HG02798 (cell line): Measurements from ENCODE around the gene MPG.
A peak's percentile ranks its signal among the peaks of the same experiment; 100 is the strongest.

Experiments
- ATAC-seq: cut with Tn5 transposase; IDR thresholded peaks from one replicate; pipeline ENCODE4 v1.9.1; 2021; ENCODE audit warnings: mild to moderate bottlenecking; ENCODE audit not compliant: unreplicated experiment, poor library complexity

The MPG gene

DNA sequence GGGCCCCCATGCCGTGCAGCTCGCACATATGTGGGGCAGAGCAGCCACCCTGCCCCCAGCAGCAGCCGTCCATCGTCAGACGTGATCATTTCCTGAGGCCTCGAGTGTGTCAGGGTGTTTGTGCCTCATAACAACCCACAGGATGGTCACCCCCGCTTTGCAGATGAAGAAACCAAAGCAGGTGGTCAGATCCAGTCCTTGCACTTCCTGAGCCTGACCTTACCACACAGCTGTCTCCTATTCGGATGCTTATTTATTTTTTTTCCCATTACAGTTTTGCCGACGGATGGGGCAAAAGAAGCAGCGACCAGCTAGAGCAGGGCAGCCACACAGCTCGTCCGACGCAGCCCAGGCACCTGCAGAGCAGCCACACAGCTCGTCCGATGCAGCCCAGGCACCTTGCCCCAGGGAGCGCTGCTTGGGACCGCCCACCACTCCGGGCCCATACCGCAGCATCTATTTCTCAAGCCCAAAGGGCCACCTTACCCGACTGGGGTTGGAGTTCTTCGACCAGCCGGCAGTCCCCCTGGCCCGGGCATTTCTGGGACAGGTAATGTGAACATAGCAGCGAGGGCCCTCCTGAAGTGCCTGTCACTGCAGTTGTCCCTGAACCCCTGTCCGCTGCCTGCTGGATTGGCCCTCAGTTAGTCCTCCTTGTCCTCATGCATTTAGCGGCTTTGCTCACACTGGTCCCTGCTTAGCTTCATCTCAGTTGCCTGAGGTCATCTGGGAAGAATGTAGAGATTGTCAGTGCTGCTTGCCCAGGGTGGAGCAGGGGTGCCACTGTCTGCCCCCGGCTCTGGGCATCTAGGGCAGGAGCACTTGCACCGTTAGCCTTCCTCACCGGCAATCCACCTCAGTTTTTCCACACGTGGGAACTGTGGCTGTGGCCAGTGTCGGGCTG, 1.4 kb downstream of the MPG start:
- no peak for ATAC-seq

- ATAC-seq: no peak
These were observed 5.1 kb downstream of the MPG start for GRCh38 chr16:83060-83603.

GRCh38 chr16:83781-84615, 6.0 kb downstream of the MPG start:
- no peak for ATAC-seq

DNA sequence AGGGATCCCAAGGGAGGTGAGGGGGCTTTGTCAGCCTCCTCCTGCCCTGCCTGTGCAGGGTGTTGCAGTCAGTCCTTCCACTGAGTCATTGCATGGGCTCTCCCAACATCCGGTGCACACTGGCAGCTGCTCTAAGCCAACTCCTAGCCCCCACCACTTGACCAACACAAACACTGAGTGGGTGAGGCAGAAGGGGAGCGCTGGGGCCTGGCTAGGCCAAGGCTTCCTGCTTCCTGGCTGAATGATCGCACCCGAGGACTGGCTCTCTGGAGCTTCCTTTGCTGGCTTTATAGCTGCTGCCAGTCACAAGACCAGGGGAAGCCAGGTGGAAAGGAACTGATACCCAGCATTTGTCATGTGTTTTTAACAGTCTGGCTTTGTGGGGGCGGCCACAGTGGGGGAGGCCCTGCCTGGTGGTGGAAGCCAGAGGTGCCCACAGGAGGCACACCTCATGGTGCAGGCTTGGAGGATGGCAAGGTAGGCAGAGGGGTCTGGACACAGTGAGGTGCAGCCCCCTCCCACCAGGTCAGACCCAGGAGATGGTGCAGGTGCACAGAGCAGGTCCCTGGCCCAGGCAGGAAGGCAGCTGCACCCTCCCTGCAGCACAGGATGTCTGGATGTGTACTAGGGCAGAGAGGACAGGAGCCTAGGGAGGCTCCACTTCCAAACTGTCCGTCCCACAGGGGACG, 6.8 kb downstream of the MPG start:
- no peak for ATAC-seq

- ATAC-seq: no peak
These were observed 7.4 kb downstream of the MPG start for GRCh38 chr16:85407-85782.

DNA sequence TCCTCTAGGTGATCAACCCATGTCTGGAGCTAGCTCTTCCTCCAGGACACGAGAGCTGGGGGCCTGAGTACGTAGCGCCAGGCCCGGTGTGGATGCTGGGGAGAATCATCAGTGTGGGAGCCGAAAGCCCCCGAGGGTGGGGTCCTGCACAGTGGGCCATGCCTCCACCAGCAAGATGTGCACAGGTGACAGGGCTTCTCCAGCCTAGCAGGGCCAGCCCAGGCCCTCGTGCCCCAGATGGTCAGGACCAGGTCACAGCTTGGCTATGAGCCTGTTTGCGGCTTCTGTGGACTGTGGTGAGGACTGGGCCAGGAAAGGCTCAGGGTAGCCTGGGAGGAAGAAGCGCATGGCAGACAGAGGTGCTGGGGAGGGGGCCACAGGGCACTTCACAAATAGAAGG, 7.8 kb downstream of the MPG start:
- ATAC-seq: no peak

GRCh38 chr16:86483-86952, 8.5 kb downstream of the MPG start:
- ATAC-seq: no peak

DNA sequence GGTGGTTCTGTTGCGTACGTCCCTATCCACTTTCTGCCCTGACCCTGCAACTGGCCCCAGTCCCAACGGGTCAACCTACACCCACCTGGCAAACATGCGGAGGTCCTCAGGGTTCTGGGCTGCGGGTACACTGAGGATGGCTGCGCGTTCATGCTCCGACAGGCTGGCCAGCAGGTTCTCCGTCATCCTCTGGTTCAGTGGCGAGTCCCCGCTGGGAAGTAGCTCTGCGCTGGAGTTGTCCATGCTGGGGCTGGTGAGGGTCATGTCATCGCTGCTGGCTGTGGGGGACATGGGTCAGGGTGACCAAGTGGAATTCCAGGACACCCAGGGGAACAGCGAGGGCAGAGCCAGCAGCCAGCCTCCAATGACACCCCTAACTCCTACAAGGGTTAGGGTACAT, 10.6 kb downstream of the MPG start:
- ATAC-seq: no peak

- no peak for ATAC-seq
These were observed 11.6 kb downstream of the MPG start for GRCh38 chr16:89391-90302.

- no peak for ATAC-seq
These were observed 13.5 kb downstream of the MPG start for GRCh38 chr16:91484-91883.

- no peak for ATAC-seq
These were observed 14.7 kb downstream of the MPG start for GRCh38 chr16:92431-93339.

DNA sequence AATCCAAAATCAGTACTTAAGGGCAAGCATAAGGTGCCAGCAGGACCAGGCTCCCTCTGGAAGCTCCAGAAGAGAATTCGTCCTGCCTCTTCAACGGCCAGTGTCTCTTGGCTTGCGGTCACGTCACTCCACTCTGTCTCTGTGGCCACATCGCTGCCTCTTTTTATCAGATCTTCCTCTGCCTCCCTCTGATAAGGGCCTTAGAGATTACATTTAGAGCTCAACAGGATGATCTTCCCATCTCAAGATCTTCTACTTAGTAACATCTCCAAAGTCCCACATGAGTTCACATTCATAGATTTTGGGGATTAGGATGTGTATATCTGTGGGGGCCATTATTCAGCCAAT, 16.9 kb downstream of the MPG start:
- ATAC-seq: no peak

DNA sequence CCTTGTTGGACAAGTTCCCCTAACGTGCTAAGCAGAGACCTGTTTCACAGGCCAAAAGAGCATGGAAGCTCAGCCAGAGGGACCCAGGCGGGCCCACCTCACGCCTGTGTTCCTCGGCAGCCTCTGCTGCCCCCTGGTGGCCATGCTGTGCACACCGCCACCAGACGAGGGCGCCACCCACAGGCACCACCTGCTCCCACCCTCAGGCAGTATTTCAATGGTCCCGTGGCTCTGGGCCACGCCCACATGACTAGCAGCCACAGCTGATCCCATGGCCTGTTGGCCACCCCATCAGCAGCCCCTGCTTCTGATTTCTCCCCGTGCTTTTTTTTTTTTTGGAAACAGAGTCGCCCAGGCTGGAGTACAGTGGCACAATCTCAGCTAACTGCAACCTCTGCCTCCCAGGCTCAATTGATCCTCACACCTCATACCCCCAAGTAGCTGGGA, 18.9 kb downstream of the MPG start:
- peak; percentile 85 for ATAC-seq

DNA sequence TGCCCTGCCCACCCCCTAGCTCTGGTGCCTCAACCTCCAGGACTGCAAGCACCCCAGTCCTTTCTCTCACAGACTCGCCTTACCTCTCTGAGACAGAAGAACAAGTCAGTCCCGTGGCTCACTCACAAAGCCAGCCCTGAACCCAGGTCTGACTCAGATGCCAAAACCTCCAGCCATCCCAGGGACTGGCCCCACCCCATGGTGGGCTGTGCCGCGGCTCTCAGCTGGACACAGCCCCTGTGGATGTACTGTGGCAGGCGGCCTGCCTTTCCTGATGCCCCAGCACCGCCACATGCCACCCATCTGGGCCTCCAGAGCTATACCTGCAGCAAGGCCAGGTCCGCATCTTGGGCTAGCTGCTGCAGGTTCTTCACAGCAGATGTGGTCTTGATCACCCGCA, 19.8 kb downstream of the MPG start:
- ATAC-seq: no peak

GRCh38 chr16:100989-101388, 23.0 kb downstream of the MPG start:
- no peak for ATAC-seq

DNA sequence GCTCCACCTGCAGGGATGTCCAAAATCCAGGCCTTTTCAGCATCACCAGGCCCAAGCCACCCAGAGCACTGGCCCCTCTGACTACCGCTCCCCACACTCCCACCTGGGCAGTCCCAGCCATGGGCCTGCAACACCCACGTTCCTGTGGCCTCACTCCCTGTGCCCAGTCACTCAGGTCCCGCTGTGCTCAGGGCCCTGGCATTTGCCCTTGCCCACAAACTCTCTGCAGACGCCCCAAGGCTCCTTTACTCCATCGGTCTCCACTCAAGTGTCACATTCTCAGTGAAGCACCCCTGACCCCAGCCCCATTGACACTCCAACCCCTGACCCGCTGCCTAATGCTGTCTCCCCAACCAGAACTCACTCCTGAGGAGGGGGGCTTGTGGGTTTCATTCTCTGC, 23.6 kb downstream of the MPG start:
- ATAC-seq: no peak

DNA sequence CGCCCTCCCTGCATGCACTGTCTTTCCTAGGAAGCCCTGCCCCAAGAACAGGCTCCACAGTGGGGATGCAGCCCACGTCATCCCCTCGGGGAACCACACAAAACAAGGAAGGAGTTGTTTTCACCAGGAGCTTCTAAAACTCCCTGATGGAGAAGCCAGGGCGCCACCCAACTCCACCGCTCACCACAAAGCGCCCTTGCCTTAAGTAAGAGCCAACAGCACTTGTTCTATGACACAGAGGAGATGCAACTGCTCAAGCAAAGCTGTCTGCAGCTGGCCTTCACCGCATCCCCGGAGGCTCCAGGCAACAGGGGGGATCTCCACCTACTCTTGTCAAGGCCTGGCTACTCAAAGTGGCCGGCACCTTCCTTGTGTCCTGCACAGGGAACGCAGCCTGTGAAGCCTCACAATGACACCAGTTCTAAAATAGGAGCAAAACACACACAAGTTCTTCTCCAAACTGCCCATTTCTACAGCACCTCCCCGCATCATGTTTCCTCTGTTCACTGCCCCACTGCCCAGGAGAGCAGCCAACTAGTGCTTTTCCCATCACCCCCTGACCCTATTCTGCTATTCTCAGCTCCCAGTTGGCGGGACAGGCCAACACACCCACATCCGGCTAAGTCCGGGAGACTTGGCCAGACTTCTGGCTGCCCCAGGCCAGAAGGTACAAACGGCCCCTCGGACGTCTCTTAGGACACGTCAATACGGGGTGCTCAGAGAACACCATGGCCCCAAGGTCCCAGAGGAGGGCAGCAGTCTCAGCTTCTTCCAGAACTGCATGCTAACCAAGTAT, 24.2 kb downstream of the MPG start:
- ATAC-seq: no peak

GRCh38 chr16:104355-104754, 26.3 kb downstream of the MPG start:
- ATAC-seq: no peak
